Measurements from ENCODE around the gene UBE2H.
"Not testable (repeated sequence)": the region's sequence is repeated elsewhere in the genome, so short reads cannot be mapped to it uniquely, and the experiment has no call there.

UBE2H gene

DNA sequence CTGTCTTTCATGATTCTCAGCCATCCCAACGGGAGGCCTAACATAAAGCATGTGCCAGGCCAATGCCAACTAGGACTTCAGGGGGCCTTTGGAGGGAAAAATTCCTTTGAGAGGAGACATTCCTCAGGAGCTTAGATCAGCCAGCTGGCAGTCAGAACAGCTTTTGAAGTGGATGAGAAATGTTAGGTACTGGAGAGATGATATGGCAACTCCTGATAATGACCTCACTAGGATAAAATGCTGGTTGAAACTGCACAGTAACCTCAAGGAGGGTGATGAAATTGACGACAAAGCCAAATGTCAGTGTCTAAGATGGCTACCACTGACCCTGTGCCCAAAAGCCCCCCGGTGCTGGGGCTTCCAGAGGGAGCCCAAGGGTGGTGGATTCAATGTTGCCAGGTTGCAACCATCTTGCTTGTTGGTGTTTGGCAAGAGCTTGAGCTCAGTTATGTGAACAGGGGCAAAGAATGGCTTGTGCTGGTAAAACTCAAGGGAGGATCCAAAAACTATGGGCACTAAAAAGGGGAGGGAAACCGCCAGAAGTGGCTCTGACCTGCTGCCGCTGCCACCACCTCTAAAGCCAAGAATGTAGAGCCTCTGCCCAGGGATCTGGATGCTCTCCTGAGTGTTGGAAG is 121.2 kb downstream of the UBE2H start:
- no peak for DNase-seq (ENCODE audit: low read depth)
- no peak for TF ChIP-seq MYC (IDR thresholded peaks at IDR 0.05; ENCODE audit: low read depth, low read length)
- H3K4me3 ChIP-seq (ENCODE audit: low read depth, low read length) = no peak overlapping the region

DNA sequence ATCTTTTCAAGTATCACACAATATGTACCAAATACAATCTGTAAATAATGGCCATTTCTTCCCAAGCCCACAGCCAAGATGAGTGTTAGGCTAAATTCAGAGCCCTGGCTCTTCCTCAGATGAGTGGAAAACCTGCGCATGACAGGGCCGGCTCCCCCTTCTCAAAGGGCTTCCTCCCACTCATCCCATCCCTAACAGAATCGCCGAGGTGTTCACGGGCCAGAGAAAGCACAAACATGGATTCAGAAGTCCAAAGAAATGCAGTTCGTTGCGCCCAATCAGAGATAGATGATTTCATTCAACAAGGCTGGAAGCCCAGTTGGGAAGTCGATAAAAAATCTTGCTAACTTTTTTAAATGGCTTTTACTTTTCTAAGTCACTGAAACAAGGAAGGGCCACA is 121.8 kb downstream of the UBE2H start:
- no peak for DNase-seq (ENCODE audit: low read depth)
- TF ChIP-seq MYC (IDR thresholded peaks at IDR 0.05; ENCODE audit: low read depth, low read length) (no peak), POLR2A (IDR thresholded peaks at IDR 0.05; ENCODE audit: extremely low read depth, insufficient read length) (no peak)
- TF ChIP-seq, protein P1, sequence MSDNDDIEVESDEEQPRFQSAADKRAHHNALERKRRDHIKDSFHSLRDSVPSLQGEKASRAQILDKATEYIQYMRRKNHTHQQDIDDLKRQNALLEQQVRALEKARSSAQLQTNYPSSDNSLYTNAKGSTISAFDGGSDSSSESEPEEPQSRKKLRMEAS (IDR thresholded peaks at IDR 0.05; ENCODE audit: low read depth, low read length) = no peak
- TF ChIP-seq, protein P2, sequence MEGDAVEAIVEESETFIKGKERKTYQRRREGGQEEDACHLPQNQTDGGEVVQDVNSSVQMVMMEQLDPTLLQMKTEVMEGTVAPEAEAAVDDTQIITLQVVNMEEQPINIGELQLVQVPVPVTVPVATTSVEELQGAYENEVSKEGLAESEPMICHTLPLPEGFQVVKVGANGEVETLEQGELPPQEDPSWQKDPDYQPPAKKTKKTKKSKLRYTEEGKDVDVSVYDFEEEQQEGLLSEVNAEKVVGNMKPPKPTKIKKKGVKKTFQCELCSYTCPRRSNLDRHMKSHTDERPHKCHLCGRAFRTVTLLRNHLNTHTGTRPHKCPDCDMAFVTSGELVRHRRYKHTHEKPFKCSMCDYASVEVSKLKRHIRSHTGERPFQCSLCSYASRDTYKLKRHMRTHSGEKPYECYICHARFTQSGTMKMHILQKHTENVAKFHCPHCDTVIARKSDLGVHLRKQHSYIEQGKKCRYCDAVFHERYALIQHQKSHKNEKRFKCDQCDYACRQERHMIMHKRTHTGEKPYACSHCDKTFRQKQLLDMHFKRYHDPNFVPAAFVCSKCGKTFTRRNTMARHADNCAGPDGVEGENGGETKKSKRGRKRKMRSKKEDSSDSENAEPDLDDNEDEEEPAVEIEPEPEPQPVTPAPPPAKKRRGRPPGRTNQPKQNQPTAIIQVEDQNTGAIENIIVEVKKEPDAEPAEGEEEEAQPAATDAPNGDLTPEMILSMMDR (IDR thresholded peaks at IDR 0.05; ENCODE audit: low read depth, low read length) = no peak
- no peak overlapping the region for H3K4me3 ChIP-seq (ENCODE audit: low read depth, low read length)

DNA sequence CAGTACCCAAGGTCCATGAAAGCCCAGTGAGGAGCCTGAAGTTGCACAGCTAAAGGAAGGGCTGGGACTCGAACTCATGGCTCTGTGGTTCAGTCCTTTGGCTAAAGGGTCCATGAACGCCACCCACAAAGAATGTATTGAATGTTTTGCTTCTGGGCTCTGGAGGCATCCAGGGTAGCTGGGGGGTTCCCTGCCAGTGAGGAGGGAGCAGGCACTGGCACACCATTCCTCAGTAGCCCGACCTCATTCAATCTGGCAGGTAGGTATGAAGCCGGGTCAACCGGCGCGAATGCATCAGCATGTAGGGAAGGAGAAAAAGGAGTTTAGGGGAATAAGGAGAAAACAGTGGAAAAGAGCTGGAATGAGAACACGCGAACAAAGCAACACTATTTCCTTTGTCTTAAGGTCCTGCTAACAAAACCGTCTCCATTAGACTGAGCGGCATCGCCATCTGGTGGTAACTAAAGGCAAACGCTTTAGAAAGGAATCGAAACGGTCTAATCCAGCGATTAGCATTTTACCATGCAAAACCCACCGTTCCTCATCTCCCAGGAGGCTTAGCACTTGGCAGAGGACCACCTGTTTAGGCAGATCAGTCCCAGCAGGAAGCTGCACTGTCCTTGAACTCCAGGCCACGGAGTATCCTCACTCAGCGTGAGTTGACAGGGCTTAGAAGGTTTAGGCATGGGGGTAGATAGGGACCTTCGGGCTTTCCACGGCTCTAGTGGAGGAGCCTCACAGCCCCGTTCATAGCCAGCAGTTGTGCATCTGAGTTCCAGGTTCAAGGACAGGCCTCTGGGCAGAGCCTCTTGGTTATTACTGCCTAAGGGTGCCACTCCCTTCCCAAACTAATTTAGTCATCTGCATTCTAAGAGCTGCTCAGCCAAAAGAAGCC is 122.8 kb downstream of the UBE2H start:
- TF ChIP-seq, protein P2 (IDR thresholded peaks at IDR 0.05; ENCODE audit: low read depth, low read length) = peak; percentile 91
- TF ChIP-seq POLR2A (IDR thresholded peaks at IDR 0.05; ENCODE audit: extremely low read depth, insufficient read length) = no peak
- peak; percentile 86 for DNase-seq (ENCODE audit: low read depth)
- H3K4me3 ChIP-seq (ENCODE audit: low read depth, low read length) = no peak overlapping the region

DNA sequence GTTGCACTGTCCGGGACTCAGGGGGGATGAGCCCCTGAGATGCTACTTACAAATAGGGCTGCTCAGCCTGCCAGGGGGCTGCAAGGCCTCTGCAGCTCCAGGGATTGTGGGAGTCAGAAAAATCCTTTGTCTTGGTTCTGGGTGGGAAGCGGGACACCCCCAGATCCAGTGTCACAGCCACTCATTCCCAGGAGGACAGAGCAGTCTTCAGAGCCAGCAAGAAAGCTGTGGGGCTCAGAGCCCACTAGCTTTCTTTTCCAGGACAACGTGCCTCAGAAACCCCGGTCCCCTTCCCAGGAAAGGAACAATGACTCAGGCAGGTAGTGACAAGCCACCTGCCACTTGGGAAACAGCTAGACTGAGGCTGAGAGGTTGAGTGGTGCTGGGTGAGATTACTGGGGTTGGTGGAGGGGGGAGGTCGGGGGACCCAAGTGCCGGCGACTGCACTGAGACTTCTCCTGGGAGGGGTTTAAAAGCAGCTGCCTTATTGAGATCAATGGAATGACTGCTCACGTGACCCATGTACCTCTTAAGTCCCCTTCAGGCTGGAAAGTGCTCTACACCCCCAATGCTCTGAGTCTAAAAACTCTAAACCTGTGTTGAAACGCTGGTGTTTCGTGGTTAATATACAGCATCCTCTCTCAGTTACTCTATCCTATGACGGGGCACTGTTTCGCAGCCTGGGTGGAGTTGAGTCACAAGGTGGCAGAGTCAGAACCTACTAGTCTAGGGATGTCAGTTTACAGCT is 123.6 kb downstream of the UBE2H start:
- peak; percentile 69 for DNase-seq (ENCODE audit: low read depth)
- H3K4me3 ChIP-seq (ENCODE audit: low read depth, low read length) = no peak overlapping the region
- TF ChIP-seq, protein P1 (IDR thresholded peaks at IDR 0.05; ENCODE audit: low read depth, low read length) = no peak
- TF ChIP-seq MYC (IDR thresholded peaks at IDR 0.05; ENCODE audit: low read depth, low read length) = no peak
- no peak for TF ChIP-seq POLR2A (IDR thresholded peaks at IDR 0.05; ENCODE audit: extremely low read depth, insufficient read length)
- TF ChIP-seq, protein P2 (IDR thresholded peaks at IDR 0.05; ENCODE audit: low read depth, low read length) = no peak

DNA sequence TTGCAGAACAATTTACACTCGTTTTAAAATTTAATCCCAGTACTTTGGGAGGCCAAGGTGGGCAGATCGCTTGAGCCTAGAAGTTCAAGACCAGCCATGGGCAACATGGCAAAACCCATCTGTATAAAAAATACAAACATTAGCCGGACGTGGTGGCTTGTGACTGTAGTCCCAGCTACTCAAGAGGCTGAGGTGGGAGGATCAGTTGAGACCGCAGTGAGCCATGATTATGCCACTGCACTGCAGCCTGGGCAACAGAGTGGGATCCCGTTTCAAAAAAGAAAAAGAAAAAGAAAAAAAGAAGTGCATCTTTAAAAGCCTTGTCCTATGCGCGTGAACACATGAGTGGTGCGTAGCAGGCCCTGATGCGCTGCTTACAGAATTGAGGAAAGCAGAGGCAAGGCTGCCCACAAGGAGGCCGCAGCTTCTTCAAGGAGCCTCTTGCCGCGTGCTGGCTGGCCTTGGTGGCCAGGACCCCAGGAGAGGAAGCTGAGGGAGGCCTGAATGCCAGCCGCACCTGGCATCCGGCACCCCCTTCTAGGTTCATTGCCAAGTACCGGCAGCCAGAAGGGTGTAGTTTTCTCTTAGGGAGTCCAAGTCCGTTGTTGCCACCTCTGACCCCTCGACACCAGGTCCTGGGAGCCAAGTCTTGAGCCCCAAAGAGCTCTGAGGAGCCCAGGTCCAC is 124.5 kb downstream of the UBE2H start:
- DNase-seq (ENCODE audit: low read depth) = no peak
- H3K4me3 ChIP-seq (ENCODE audit: low read depth, low read length) = no peak overlapping the region
- TF ChIP-seq, protein P1 (IDR thresholded peaks at IDR 0.05; ENCODE audit: low read depth, low read length) = no peak

DNA sequence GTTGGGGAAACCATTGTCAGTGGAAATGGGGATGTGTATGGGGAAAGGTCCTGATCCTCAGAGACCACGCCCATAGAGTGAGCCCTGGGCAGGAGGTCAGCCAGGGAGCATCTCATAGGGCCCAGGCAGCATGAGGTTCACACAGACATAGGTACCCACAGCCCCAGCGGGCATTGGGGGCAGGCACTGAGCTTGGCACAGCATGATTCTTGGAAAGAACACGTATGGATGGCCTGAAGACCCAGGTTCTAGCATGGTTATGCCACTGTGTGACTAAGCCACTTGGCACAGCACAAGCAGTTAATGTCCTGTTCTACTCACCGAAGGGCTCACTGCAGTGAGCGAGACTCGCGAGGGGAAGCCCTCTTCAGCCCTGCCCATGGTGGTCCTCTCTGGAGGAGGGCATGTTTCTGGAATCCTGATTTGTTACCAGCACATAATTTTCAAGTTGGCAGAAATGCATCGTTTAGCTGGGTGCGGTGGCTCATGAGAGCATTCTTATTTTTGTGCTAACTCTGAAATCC is 125.2 kb downstream of the UBE2H start:
- TF ChIP-seq, protein P1 (IDR thresholded peaks at IDR 0.05; ENCODE audit: low read depth, low read length) = no peak
- TF ChIP-seq, protein P2 (IDR thresholded peaks at IDR 0.05; ENCODE audit: low read depth, low read length) = no peak
- TF ChIP-seq MYC (IDR thresholded peaks at IDR 0.05; ENCODE audit: low read depth, low read length) (no peak), POLR2A (IDR thresholded peaks at IDR 0.05; ENCODE audit: extremely low read depth, insufficient read length) (no peak)
- no peak for DNase-seq (ENCODE audit: low read depth)
- H3K4me3 ChIP-seq (ENCODE audit: low read depth, low read length) = no peak overlapping the region

DNA sequence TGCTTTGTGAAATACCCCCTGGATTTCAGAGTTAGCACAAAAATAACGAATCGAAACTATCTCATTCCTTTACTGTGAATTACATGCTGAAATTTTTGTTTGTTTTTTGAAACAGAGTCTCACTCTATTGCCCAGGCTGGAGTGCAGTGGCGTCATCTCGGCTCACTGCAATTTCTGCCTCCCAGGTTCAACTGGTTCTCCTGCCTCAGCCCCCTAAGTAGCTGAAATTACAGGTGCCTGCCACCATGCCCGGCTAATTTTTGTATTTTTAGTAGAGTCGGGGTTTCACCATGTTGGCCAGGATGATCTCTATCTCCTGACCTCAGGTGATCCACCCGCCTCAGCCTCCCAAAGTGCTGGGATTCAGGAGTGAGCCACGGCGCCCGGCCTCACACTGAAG is 125.9 kb downstream of the UBE2H start:
- not testable (repeated sequence) for DNase-seq (ENCODE audit: low read depth)

More for the DNA sequence above, 125.9 kb downstream of the UBE2H start:
- H3K4me3 ChIP-seq (ENCODE audit: low read depth, low read length) = not testable (repeated sequence)

Measured in NB4 (cell line).